HepG2 (cell line): ENCODE results near the gene MCM3AP. TPM values are rescaled to one million over a fixed set of nuclear protein-coding genes. Genes with fewer than 3 reads are reported as not detected.

ENCODE experiments used
- ATAC-seq: fragments of 200-7000 bp; cut with Tn5 transposase; 3 replicates; pipeline ENCODE4 v1.9.1; 2020; ENCODE audit warnings: mild to moderate bottlenecking, moderate library complexity
- BruUV-seq: library from RNA; stranded (reverse); fragments of 400-500 nt; replicated peaks from 2 replicates; lab custom pipeline; 2021; lab: Mats Ljungman, UMichigan
- CTCF ChIA-PET: fragments of 300-600 bp; formaldehyde crosslinking; extraction: SDS; loops from one replicate; lab custom pipeline; 2021; ENCODE audit warnings: low total read pairs, inconsistent platforms, low intra/inter-chr PET ratio; lab: Yijun Ruan, JAX
- POLR2A ChIA-PET: fragments of 350-600 bp; sonication (Branson Sonifier 250); formaldehyde crosslinking; loops from one replicate; lab custom pipeline; 2020; ENCODE audit warnings: antibody characterized with exemption, inconsistent platforms; lab: Yijun Ruan, JAX
- DNase-seq: peaks from one replicate; pipeline ENCODE4 v3.0.0-alpha.2; 2015; ENCODE audit warnings: low spot score
- FAIRE-seq: peaks from 3 replicates; lab custom pipeline; 2011; peaks lifted over from hg19 to GRCh38; lab: Jason Lieb, UNC
- H2AFZ ChIP-seq: one replicate; pipeline ENCODE4 v1.6.1; 2011; ENCODE audit warnings: low read length, inconsistent platforms
- H3K27ac ChIP-seq: fragments of 300-600 bp; 3 replicates; pipeline ENCODE4 v1.8.0; 2011; ENCODE audit warnings: mixed run types, mild to moderate bottlenecking, mixed read lengths, low read length, inconsistent platforms; ENCODE audit not compliant: insufficient read depth; ENCODE audit errors: extremely low read length
- H3K27me3 ChIP-seq, 2 experiments: fragments of 200-600 bp in 1 of 2; 2 replicates in 1 of 2; 3 replicates in 1 of 2; pipeline versions ENCODE4 v1.6.0 to v1.8.0; 2011; ENCODE audit warnings: low read length in 2 of 2, mild to moderate bottlenecking in 2 of 2, moderate library complexity in 2 of 2, inconsistent platforms in 1 of 2; ENCODE audit not compliant: insufficient read depth in 2 of 2, control insufficient read depth in 1 of 2
- H3K36me3 ChIP-seq, 2 experiments: fragments of 200-600 bp in 1 of 2; replicated peaks in 1 of 2; 2 replicates in 1 of 2; 3 replicates in 1 of 2; pipeline versions ENCODE4 v1.5.1 to v1.8.0; 2011; ENCODE audit warnings: low read length in 2 of 2, inconsistent platforms in 1 of 2; ENCODE audit not compliant: insufficient read depth in 2 of 2, control insufficient read depth in 1 of 2
- H3K4me1 ChIP-seq: 2 replicates; pipeline ENCODE4 v1.5.1; 2012; ENCODE audit warnings: low read length, inconsistent platforms; ENCODE audit not compliant: insufficient read depth
- H3K4me2 ChIP-seq: 2 replicates; pipeline ENCODE4 v1.6.0; 2011; ENCODE audit warnings: low read depth, low read length, inconsistent platforms
- H3K4me3 ChIP-seq, 3 experiments: fragments of 200-600 bp in 1 of 3; sonication (generic), shearing (Covaris generic) in 1 of 3; replicated peaks in 1 of 3; 2 replicates each; pipeline ENCODE4 v1.5.1; 2011 to 2016; ENCODE audit warnings: low read length in 3 of 3, inconsistent platforms in 2 of 3, low read depth in 2 of 3, mild to moderate bottlenecking in 2 of 3, control low read depth in 1 of 3, mixed read lengths in 1 of 3; ENCODE audit not compliant: insufficient read depth in 1 of 3
- H3K79me2 ChIP-seq: one replicate; pipeline ENCODE4 v1.6.1; 2011; ENCODE audit warnings: low read length, inconsistent platforms; ENCODE audit not compliant: insufficient read depth
- H3K9ac ChIP-seq: 2 replicates; pipeline ENCODE4 v1.6.0; 2011; ENCODE audit warnings: mild to moderate bottlenecking, low read depth, low read length, inconsistent platforms; ENCODE audit not compliant: insufficient read depth
- H3K9me3 ChIP-seq: 2 replicates; pipeline ENCODE4 v1.5.1; 2012; ENCODE audit warnings: mild to moderate bottlenecking, low read length
- H4K20me1 ChIP-seq: 2 replicates; pipeline ENCODE4 v1.6.0; 2011; ENCODE audit warnings: inconsistent platforms, mild to moderate bottlenecking, low read length, moderate library complexity; ENCODE audit not compliant: insufficient read depth
- AFF4 ChIP-seq: sonication (generic); formaldehyde crosslinking; IDR thresholded peaks from 2 replicates; pipeline ENCODE4 v1.4.0; 2020; ENCODE audit warnings: missing genetic modification reagents
- KLF16 ChIP-seq, 2 experiments: sonication (generic) in 1 of 2; formaldehyde crosslinking in 1 of 2; IDR thresholded peaks; 2 replicates each; pipeline versions ENCODE4 v1.6.1 to v1.8.0; 2016 to 2023; ENCODE audit warnings: missing genetic modification reagents in 2 of 2, missing compliant biosample characterization in 1 of 2
- MXD3 ChIP-seq: IDR thresholded peaks from 2 replicates; pipeline ENCODE4 v1.6.1; 2016; ENCODE audit warnings: mild to moderate bottlenecking, missing biosample characterization, missing genetic modification reagents
- NFATC3 ChIP-seq: sonication (generic); formaldehyde crosslinking; IDR thresholded peaks from 2 replicates; pipeline ENCODE4 v1.5.1; 2020; ENCODE audit warnings: mild to moderate bottlenecking, missing genetic modification reagents
- NR2F2 ChIP-seq: IDR thresholded peaks from 2 replicates; pipeline ENCODE4 v1.6.1; 2012; ENCODE audit warnings: low read depth, inconsistent platforms, borderline replicate concordance
- PATZ1 ChIP-seq: sonication (generic); formaldehyde crosslinking; IDR thresholded peaks from 2 replicates; pipeline ENCODE4 v1.4.0; 2020; ENCODE audit warnings: missing genetic modification reagents
- POLR2A ChIP-seq, 2 experiments: IDR thresholded peaks; 2 replicates each; pipeline ENCODE4 v1.6.1; 2011; ENCODE audit warnings: low read depth in 2 of 2, low read length in 2 of 2, mild to moderate bottlenecking in 1 of 2, moderate library complexity in 1 of 2; ENCODE audit not compliant: insufficient read depth in 1 of 2
- TGIF2 ChIP-seq: IDR thresholded peaks from 2 replicates; pipeline ENCODE4 v1.6.1; 2016; ENCODE audit warnings: control low read depth, missing compliant biosample characterization
- ZFP36L1 ChIP-seq: sonication (generic); formaldehyde crosslinking; IDR thresholded peaks from 2 replicates; pipeline ENCODE4 v1.8.0; 2022; ENCODE audit warnings: mild to moderate bottlenecking, missing genetic modification reagents, moderate library complexity
- ZNF660 ChIP-seq: sonication (generic); formaldehyde crosslinking; IDR thresholded peaks from 2 replicates; pipeline ENCODE4 v1.5.1; 2020; ENCODE audit warnings: mild to moderate bottlenecking, low read depth, missing genetic modification reagents, borderline replicate concordance
- ZSCAN9 ChIP-seq: IDR thresholded peaks from 2 replicates; pipeline ENCODE4 v1.6.1; 2016; ENCODE audit warnings: borderline replicate concordance
- WGBS: methylation state at CpG from one replicate; pipeline ENCODE4 v1.1.6; 2017; ENCODE audit warnings: low lambda C conversion rate; 5-methylcytosine and 5-hydroxymethylcytosine counted together
- in situ Hi-C: cut with HindIII; loops from 2 replicates; pipeline ENCODE4 v1.10.0; 2017; ENCODE audit warnings: low pct_unique_long_range_greater_than_20kb; ENCODE audit not compliant: extremely low pct_ligation_motif_present
- intact Hi-C: fragments of 100-400 bp; cut with micrococcal nuclease; formaldehyde crosslinking; loops from one replicate; pipeline ENCODE4 v1.10.0; 2022; ENCODE audit not compliant: unreplicated experiment
- polyA plus RNA-seq, 8 experiments: library from polyadenylated mRNA; depleted of rRNA in 3 of 8; stranded (reverse) in 7 of 8; unstranded in 1 of 8; fragments of >200 nt; fragmentation: Illumina TruSeq in 4 of 8; extraction: Trizol in 4 of 8; gene quantifications; 2 replicates each; pipeline versions ENCODE4 v1.2.1 to v1.2.3, GENCODE V29; 2011 to 2016; ENCODE audit warnings: low read depth in 4 of 8, missing spikeins in 1 of 8, mixed read lengths in 1 of 8; ENCODE audit not compliant: insufficient read depth in 1 of 8
- total RNA-seq, 5 experiments: library from RNA; depleted of rRNA; stranded (reverse); fragments of >200 nt; fragmentation: Illumina TruSeq; extraction: Trizol; gene quantifications; 2 replicates each; pipeline ENCODE4 v1.2.3, GENCODE V29; 2016; ENCODE audit warnings: low read depth in 1 of 5

MCM3AP gene
- total and polyA plus RNA-seq, 2 of the 13 experiments (the other 11 are each of a cell fraction or from before 2014, with no cell fraction given), result 27.0 to 54.7 TPM

GRCh38 chr21:46213620-46214286 lies 71.7 kb downstream of the MCM3AP start:
- in situ Hi-C loops, result no loop called here
- POLR2A ChIA-PET, result no interaction called here
- no peak for DNase-seq

GRCh38 chr21:46212721-46213484 lies 72.5 kb downstream of the MCM3AP start:
- BruUV-seq, result no TSS peak
- in situ Hi-C loops, result no loop called here
- no peak overlapping the region for H2AFZ ChIP-seq
- 97% methylated on average over 10 of the region's 18 CpGs for WGBS
- no peak overlapping the region for H3K27ac ChIP-seq
- H3K27me3 ChIP-seq, result no peaks in the 10 kb centered on the region
- no peaks in the 10 kb centered on the region for H3K9me3 ChIP-seq
- H3K4me1 ChIP-seq, result no peaks in the 10 kb centered on the region
- peaks cover 16 to 78% of the 10 kb centered on the region in 2 experiments for H3K36me3 ChIP-seq
- no peak for FAIRE-seq
- no peaks in the 10 kb centered on the region for H4K20me1 ChIP-seq
- DNase-seq, result no peak
- POLR2A ChIA-PET, result no interaction called here
- no peak for ATAC-seq
- H3K4me3 ChIP-seq, result no peak overlapping the region
- peaks cover 2% of the 10 kb centered on the region for H3K79me2 ChIP-seq
- no peak overlapping the region for H3K9ac ChIP-seq
- intact Hi-C loops, result no loop called here
- no peak overlapping the region for H3K4me2 ChIP-seq
- CTCF ChIA-PET, result no interaction called here
- no peak for TF ChIP-seq PATZ1 (CRISPR knock-in tag)
- no peak for TF ChIP-seq ZSCAN9 (CRISPR knock-in tag)
- TF ChIP-seq NR2F2, result no peak
- no peak for TF ChIP-seq NFATC3 (CRISPR knock-in tag)
- TF ChIP-seq AFF4 (CRISPR knock-in tag), result no peak
- TF ChIP-seq KLF16 (CRISPR knock-in tag; IDR thresholded peaks at IDR 0.05), result no peak
- TF ChIP-seq ZNF660 (CRISPR knock-in tag), result no peak
- no peak for TF ChIP-seq MXD3 (CRISPR knock-in tag)
- TF ChIP-seq ZFP36L1 (CRISPR knock-in tag), result no peak

More at GRCh38 chr21:46213620-46214286, 71.7 kb downstream of the MCM3AP start:
- Histone ChIP-seq H3K4me1 (no peaks in the 10 kb centered on the region), H2AFZ (no peak overlapping the region), H3K4me3 (no peak overlapping the region), H4K20me1 (no peaks in the 10 kb centered on the region), H3K4me2 (no peak overlapping the region), H3K27me3 (no peaks in the 10 kb centered on the region), H3K9ac (no peak overlapping the region), H3K27ac (no peak overlapping the region), H3K36me3 (peaks cover 16 to 70% of the 10 kb centered on the region in 2 experiments), H3K79me2 (peaks cover 2% of the 10 kb centered on the region), H3K9me3 (no peaks in the 10 kb centered on the region)
- FAIRE-seq (no peak), ATAC-seq (no peak)
- WGBS, result 97% methylated on average over 12 of the region's 15 CpGs
- CTCF ChIA-PET, result no interaction called here
- intact Hi-C loops, result no loop called here
- BruUV-seq, result no TSS peak
- TF ChIP-seq TGIF2 (CRISPR knock-in tag) (no peak), POLR2A (IDR thresholded peaks at IDR 0.05; ENCODE audit: insufficient read depth in 1 of 2, low read depth in 2 of 2, low read length in 2 of 2) (0 out of 4 replicates have a peak, but pooled peaks of 1 of the 2 experiments have one; percentile 14)
